GM12878 (cell line): ENCODE data around the gene MINDY3. TPM values are rescaled to one million over a fixed set of nuclear protein-coding genes. Genes with fewer than 3 reads are reported as not detected.

ENCODE experiments used
- ATAC-seq: fragments of 200-7000 bp; cut with Tn5 transposase; 3 replicates; pipeline ENCODE4 v1.9.1; 2020; ENCODE audit warnings: mild to moderate bottlenecking, moderate library complexity
- BruUV-seq: library from RNA; stranded (reverse); fragments of 400-500 nt; replicated peaks from 2 replicates; lab custom pipeline; 2021; lab: Mats Ljungman, UMichigan
- CTCF ChIA-PET: fragments of 300-600 bp; sonication (Branson Sonifier 250); formaldehyde crosslinking; extraction: SDS; loops from one replicate; lab custom pipeline; 2021; ENCODE audit warnings: inconsistent platforms; lab: Yijun Ruan, JAX
- POLR2A ChIA-PET: fragments of 350-600 bp; formaldehyde crosslinking; extraction: SDS; loops from one replicate; lab custom pipeline; 2021; ENCODE audit warnings: inconsistent platforms; lab: Charles Lee
- RAD21 ChIA-PET: fragments of 300-600 bp; sonication (Branson Sonifier 250); formaldehyde crosslinking; loops from one replicate; lab custom pipeline; 2023; ENCODE audit warnings: antibody characterized with exemption; ENCODE audit not compliant: unreplicated experiment; lab: Charles Lee
- SMC1A ChIA-PET: fragments of 300-600 bp; sonication (Branson Sonifier 250); formaldehyde crosslinking; loops from one replicate; lab custom pipeline; 2023; ENCODE audit not compliant: unreplicated experiment, uncharacterized antibody; lab: Charles Lee
- DNase-seq: peaks from one replicate; pipeline ENCODE4 v3.0.0-alpha.2; 2011; ENCODE audit warnings: low read depth, low spot score
- FAIRE-seq: peaks from 3 replicates; lab custom pipeline; 2011; peaks lifted over from hg19 to GRCh38; lab: Jason Lieb, UNC
- H2AFZ ChIP-seq: 2 replicates; pipeline ENCODE4 v1.6.0; 2011; ENCODE audit warnings: low read depth, low read length, control low read depth; ENCODE audit not compliant: control insufficient read depth
- H3K27ac ChIP-seq: 2 replicates; pipeline ENCODE4 v1.5.1; 2011; ENCODE audit warnings: control low read depth; ENCODE audit not compliant: control insufficient read depth, insufficient read depth
- H3K27me3 ChIP-seq, 2 experiments: replicated peaks in 1 of 2; 2 replicates each; pipeline versions ENCODE4 v1.6.0 to v1.6.1; 2011; ENCODE audit warnings: low read length in 1 of 2; ENCODE audit not compliant: control insufficient read depth in 2 of 2, insufficient read depth in 2 of 2
- H3K36me3 ChIP-seq, 2 experiments: 2 replicates each; pipeline ENCODE4 v1.5.1; 2011; ENCODE audit warnings: low read length in 1 of 2; ENCODE audit not compliant: control insufficient read depth in 2 of 2, insufficient read depth in 2 of 2
- H3K4me1 ChIP-seq: 2 replicates; pipeline ENCODE4 v1.6.1; 2011; ENCODE audit warnings: mild to moderate bottlenecking, low read length, moderate library complexity, mixed read lengths; ENCODE audit not compliant: control insufficient read depth, insufficient read depth
- H3K4me2 ChIP-seq: 2 replicates; pipeline ENCODE4 v1.6.0; 2011; ENCODE audit warnings: control low read depth; ENCODE audit not compliant: control insufficient read depth, insufficient read depth
- H3K4me3 ChIP-seq: fragments of 200-600 bp; sonication (generic); 2 replicates; pipeline ENCODE4 v1.5.1; 2016
- H3K79me2 ChIP-seq: 2 replicates; pipeline ENCODE4 v1.6.0; 2011; ENCODE audit warnings: low read length; ENCODE audit not compliant: control insufficient read depth, insufficient read depth
- H3K9ac ChIP-seq: 2 replicates; pipeline ENCODE4 v1.8.0; 2011; ENCODE audit warnings: low read length, control low read depth, mixed read lengths; ENCODE audit not compliant: control insufficient read depth, insufficient read depth
- H3K9me3 ChIP-seq: replicated peaks from 3 replicates; pipeline ENCODE4 v1.5.1; 2011; ENCODE audit warnings: mild to moderate bottlenecking, low read length; ENCODE audit not compliant: control insufficient read depth, insufficient read depth
- H4K20me1 ChIP-seq: 2 replicates; pipeline ENCODE4 v1.6.0; 2011; ENCODE audit not compliant: control insufficient read depth, insufficient read depth
- ASH2L ChIP-seq: fragments of 300-600, 200-600 bp; sonication (generic); IDR thresholded peaks from 2 replicates; pipeline ENCODE4 v1.6.1; 2017; ENCODE audit warnings: low read depth, mild to moderate bottlenecking, borderline replicate concordance
- ATF3 ChIP-seq: IDR thresholded peaks from 2 replicates; pipeline ENCODE4 v1.6.1; 2011; ENCODE audit warnings: low read depth, mild to moderate bottlenecking, low read length, moderate library complexity, borderline replicate concordance; ENCODE audit errors: extremely low read depth
- ATF7 ChIP-seq: fragments of 450-650 bp; IDR thresholded peaks from 2 replicates; pipeline ENCODE4 v1.6.1; 2016; ENCODE audit warnings: low read depth, mild to moderate bottlenecking
- CREM ChIP-seq: IDR thresholded peaks from 2 replicates; pipeline ENCODE4 v1.6.1; 2014; ENCODE audit warnings: antibody characterized with exemption, low read depth
- MTA3 ChIP-seq: IDR thresholded peaks from 2 replicates; pipeline ENCODE4 v1.6.1; 2012; ENCODE audit warnings: low read length, inconsistent platforms, borderline replicate concordance
- NFXL1 ChIP-seq: fragments of 450-650 bp; IDR thresholded peaks from 2 replicates; pipeline ENCODE4 v1.6.1; 2017; ENCODE audit warnings: antibody characterized with exemption, mild to moderate bottlenecking, borderline replicate concordance
- NRF1 ChIP-seq: conservative IDR thresholded peaks from 2 replicates; pipeline ENCODE4 v1.6.1; 2011; ENCODE audit warnings: mild to moderate bottlenecking, low read depth, low read length, improper control_type of control experiment
- RFX5 ChIP-seq: IDR thresholded peaks from 2 replicates; pipeline ENCODE4 v1.6.1; 2011; ENCODE audit warnings: low read depth, low read length, improper control_type of control experiment
- SIX5 ChIP-seq: IDR thresholded peaks from 2 replicates; pipeline ENCODE4 v1.6.1; 2011; ENCODE audit warnings: mild to moderate bottlenecking, low read depth, low read length, moderate library complexity; ENCODE audit not compliant: severe bottlenecking
- SP1 ChIP-seq: IDR thresholded peaks from one replicate; pipeline ENCODE4 v1.6.1; 2011; ENCODE audit warnings: low read depth, low read length
- SREBF1 ChIP-seq: IDR thresholded peaks from 2 replicates; pipeline ENCODE4 v1.6.1; 2012; ENCODE audit warnings: mild to moderate bottlenecking, low read length
- YY1 ChIP-seq: IDR thresholded peaks from 2 replicates; pipeline ENCODE4 v1.6.1; 2011; ENCODE audit warnings: low read depth, mild to moderate bottlenecking, low read length
- ZNF384 ChIP-seq: IDR thresholded peaks from 2 replicates; pipeline ENCODE4 v1.6.1; 2012; ENCODE audit warnings: low read depth, mild to moderate bottlenecking, low read length, improper control_type of control experiment, borderline replicate concordance
- WGBS: methylation state at CpG from one replicate; pipeline ENCODE4 v1.1.6; 2016; ENCODE audit warnings: low lambda C conversion rate; ENCODE audit not compliant: insufficient replicate concordance, insufficient coverage; ENCODE audit errors: missing lambda C conversion rate; 5-methylcytosine and 5-hydroxymethylcytosine counted together
- in situ Hi-C: fragments of 300-500 bp; cut with MboI; formaldehyde crosslinking; loops from 9 replicates; pipeline ENCODE4 v1.14.3; 2018; ENCODE audit warnings: mixed read lengths
- intact Hi-C: fragments of 100-400 bp; cut with micrococcal nuclease; formaldehyde crosslinking; loops from one replicate; pipeline ENCODE4 v1.14.2; 2022; ENCODE audit not compliant: unreplicated experiment
- polyA plus RNA-seq, 11 experiments: library from polyadenylated mRNA; depleted of rRNA in 4 of 11; unstranded in 6 of 11; stranded (reverse) in 5 of 11; fragments of >200 nt; fragmentation: Nextera tagmentation in 4 of 11; fragmentation: Illumina TruSeq in 1 of 11; extraction: Ambion mirVana in 4 of 11; extraction: Trizol in 1 of 11; gene quantifications; 1 replicate in 1 of 11; 2 replicates in 10 of 11; pipeline versions ENCODE4 v1.2.1 to v1.2.3, GENCODE V29; 2011 to 2016; ENCODE audit warnings: inconsistent platforms in 2 of 11, missing spikeins in 2 of 11, low read depth in 1 of 11
- total RNA-seq, 4 experiments: library from RNA; depleted of rRNA in 3 of 4; stranded (reverse); fragments of >200 nt in 3 of 4; fragmentation: Illumina TruSeq in 1 of 4; extraction: Trizol in 1 of 4; gene quantifications; 2 replicates each; pipeline versions ENCODE4 v1.2.1 to v1.2.3, GENCODE V29; 2013 to 2021
- TF ChIP-seq, protein P1 (sequence below): fragments of 450-650 bp; IDR thresholded peaks from 2 replicates; pipeline ENCODE4 v1.6.1; 2016; ENCODE audit warnings: mild to moderate bottlenecking
- TF ChIP-seq, protein P2 (sequence below): IDR thresholded peaks from 2 replicates; pipeline ENCODE4 v1.6.1; 2012; ENCODE audit warnings: low read depth, low read length, improper control_type of control experiment

The MINDY3 gene
- total and polyA plus RNA-seq, 10 of the 15 experiments (the other 5 are each of a cell fraction or from before 2014, with no cell fraction given), result 12.0 to 23.6 (median 15.7) TPM

DNA sequence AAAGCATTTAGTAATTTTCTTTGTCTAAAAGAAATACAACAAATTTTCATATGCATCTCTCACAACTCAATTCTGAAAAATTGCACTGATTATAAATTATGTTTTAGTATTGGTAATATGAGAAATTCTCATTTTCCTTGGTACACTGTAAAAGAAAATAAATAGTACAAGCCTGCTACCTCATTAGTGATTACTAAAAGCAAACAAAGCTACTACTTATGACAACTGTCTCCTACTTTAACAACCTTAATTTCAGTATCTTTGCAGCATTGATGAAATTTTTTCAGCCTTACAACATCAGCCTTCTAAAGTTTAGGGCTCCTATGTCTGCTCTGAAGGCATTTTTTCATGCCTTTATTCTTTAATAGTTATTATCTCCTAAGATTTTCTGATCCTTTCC lies 65.7 kb downstream of the MINDY3 start:
- CTCF ChIA-PET, result interaction anchor here (0.5 kb wide), 1 partner anchor 12 kb away, joined by 3 read pairs; no protein-coding TSS in a partner anchor
- Histone ChIP-seq H3K27me3 (no peaks in the 10 kb centered on the region), H3K79me2 (no peaks in the 10 kb centered on the region), H3K9me3 (no peaks in the 10 kb centered on the region), H2AFZ (no peak overlapping the region), H3K36me3 (0 out of 4 replicates have a peak, but pooled peaks cover 0 to 3% of the 10 kb centered on the region in 2 experiments), H3K4me3 (no peak overlapping the region), H3K4me2 (no peak overlapping the region), H4K20me1 (no peaks in the 10 kb centered on the region), H3K27ac (no peak overlapping the region), H3K9ac (no peak overlapping the region)
- in situ Hi-C loops, result no loop called here
- intact Hi-C loops, result no loop called here
- RAD21 ChIA-PET, result no interaction called here
- DNase-seq (no peak), FAIRE-seq (no peak), ATAC-seq (no peak)
- no TSS peak for BruUV-seq
- POLR2A ChIA-PET, result no interaction called here
- SMC1A ChIA-PET, result no interaction called here
- TF ChIP-seq YY1 (no peak), CREM (no peak), NRF1 (no peak), ATF3 (no peak), SIX5 (no peak), NFXL1 (no peak), ATF7 (no peak), MTA3 (no peak)
- TF ChIP-seq, all 136 proteins: peak for 0
- no peaks in the 10 kb centered on the region for H3K4me1 ChIP-seq

DNA sequence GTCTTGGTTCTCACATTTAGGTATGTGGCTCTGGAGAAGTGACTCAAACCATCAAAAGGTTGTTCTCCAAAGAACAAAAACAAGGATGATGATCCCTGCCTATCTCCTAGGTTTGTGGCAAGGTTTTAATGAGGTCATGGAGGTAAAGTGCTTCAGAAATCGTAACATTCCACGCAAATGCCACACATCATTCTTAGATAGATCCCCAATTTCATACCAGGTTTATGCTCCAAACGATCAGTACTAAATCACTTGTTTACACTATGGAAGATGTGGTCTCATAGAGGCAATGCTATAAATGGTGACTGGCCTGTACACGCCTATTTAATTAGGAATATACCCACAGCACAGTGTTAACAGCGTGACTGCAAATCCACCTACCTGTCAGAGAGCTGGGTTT lies 66.6 kb downstream of the MINDY3 start:
- intact Hi-C loops, result no loop called here
- CTCF ChIA-PET, result no interaction called here
- in situ Hi-C loops, result no loop called here
- no peak for TF ChIP-seq ASH2L
- TF ChIP-seq RFX5, result no peak
- no peak for TF ChIP-seq SP1
- TF ChIP-seq, protein P1, sequence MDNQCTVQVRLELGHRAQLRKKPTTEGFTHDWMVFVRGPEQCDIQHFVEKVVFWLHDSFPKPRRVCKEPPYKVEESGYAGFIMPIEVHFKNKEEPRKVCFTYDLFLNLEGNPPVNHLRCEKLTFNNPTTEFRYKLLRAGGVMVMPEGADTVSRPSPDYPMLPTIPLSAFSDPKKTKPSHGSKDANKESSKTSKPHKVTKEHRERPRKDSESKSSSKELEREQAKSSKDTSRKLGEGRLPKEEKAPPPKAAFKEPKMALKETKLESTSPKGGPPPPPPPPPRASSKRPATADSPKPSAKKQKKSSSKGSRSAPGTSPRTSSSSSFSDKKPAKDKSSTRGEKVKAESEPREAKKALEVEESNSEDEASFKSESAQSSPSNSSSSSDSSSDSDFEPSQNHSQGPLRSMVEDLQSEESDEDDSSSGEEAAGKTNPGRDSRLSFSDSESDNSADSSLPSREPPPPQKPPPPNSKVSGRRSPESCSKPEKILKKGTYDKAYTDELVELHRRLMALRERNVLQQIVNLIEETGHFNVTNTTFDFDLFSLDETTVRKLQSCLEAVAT, result no peak
- TF ChIP-seq ZNF384, result no peak
- TF ChIP-seq, protein P2, sequence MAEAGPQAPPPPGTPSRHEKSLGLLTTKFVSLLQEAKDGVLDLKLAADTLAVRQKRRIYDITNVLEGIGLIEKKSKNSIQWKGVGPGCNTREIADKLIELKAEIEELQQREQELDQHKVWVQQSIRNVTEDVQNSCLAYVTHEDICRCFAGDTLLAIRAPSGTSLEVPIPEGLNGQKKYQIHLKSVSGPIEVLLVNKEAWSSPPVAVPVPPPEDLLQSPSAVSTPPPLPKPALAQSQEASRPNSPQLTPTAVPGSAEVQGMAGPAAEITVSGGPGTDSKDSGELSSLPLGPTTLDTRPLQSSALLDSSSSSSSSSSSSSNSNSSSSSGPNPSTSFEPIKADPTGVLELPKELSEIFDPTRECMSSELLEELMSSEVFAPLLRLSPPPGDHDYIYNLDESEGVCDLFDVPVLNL, result no peak
- TF ChIP-seq SREBF1, result no peak
- TF ChIP-seq NRF1, result no peak

More for the DNA sequence above, 66.6 kb downstream of the MINDY3 start:
- no peak overlapping the region for H3K4me3 ChIP-seq
- H3K27ac ChIP-seq, result no peak overlapping the region
- H3K9me3 ChIP-seq, result no peaks in the 10 kb centered on the region
- ChIA-PET RAD21 (no interaction called here), SMC1A (no interaction called here), POLR2A (no interaction called here)
- H3K9ac ChIP-seq, result no peak overlapping the region
- H2AFZ ChIP-seq, result no peak overlapping the region
- no peaks in the 10 kb centered on the region for H4K20me1 ChIP-seq
- no peaks in the 10 kb centered on the region for H3K79me2 ChIP-seq
- H3K36me3 ChIP-seq, result 0 out of 4 replicates have a peak, but pooled peaks cover 0 to 3% of the 10 kb centered on the region in 2 experiments
- WGBS, result 94% methylated on average over 5 of the region's 5 CpGs
- FAIRE-seq (no peak), DNase-seq (no peak), ATAC-seq (no peak)
- no peak overlapping the region for H3K4me2 ChIP-seq
- H3K4me1 ChIP-seq, result no peaks in the 10 kb centered on the region
- BruUV-seq, result no TSS peak
- H3K27me3 ChIP-seq, result no peaks in the 10 kb centered on the region
